GF-D8 (cell line): ENCODE data around the gene CACNA1B.
"Not testable (repeated sequence)": the region's sequence is repeated elsewhere in the genome, so short reads cannot be mapped to it uniquely, and the experiment has no call there.

ENCODE experiments used
- DNase-seq: peaks from one replicate; lab custom pipeline; 2025; lab: John Stamatoyannopoulos, UW

The CACNA1B gene

GRCh38 chr9:137889966-137890365, 12.4 kb downstream of the CACNA1B start:
- DNase-seq: not testable (repeated sequence)

GRCh38 chr9:137890768-137891587, 13.4 kb downstream of the CACNA1B start:
- DNase-seq: not testable (repeated sequence)

- no peak for DNase-seq
Observed at GRCh38 chr9:137891588-137892423, 14.2 kb downstream of the CACNA1B start.

- DNase-seq: no peak
Observed at GRCh38 chr9:137892424-137893191, 15.0 kb downstream of the CACNA1B start.

- DNase-seq: no peak
Observed at GRCh38 chr9:137893670-137894069, 16.1 kb downstream of the CACNA1B start.

GRCh38 chr9:137899551-137900360, 22.2 kb downstream of the CACNA1B start:
- no peak for DNase-seq

- no peak for DNase-seq
Observed at GRCh38 chr9:137900584-137901310, 23.2 kb downstream of the CACNA1B start.

- no peak for DNase-seq
Observed at GRCh38 chr9:137902646-137903045, 25.1 kb downstream of the CACNA1B start.

GRCh38 chr9:137905740-137906139, 28.2 kb downstream of the CACNA1B start:
- no peak for DNase-seq

GRCh38 chr9:137907776-137908175, 30.2 kb downstream of the CACNA1B start:
- no peak for DNase-seq

GRCh38 chr9:137912671-137913070, 35.1 kb downstream of the CACNA1B start:
- no peak for DNase-seq

- DNase-seq: no peak
Observed at GRCh38 chr9:137913132-137913531, 35.5 kb downstream of the CACNA1B start.

GRCh38 chr9:137913771-137914767, 36.5 kb downstream of the CACNA1B start:
- no peak for DNase-seq

- no peak for DNase-seq
Observed at GRCh38 chr9:137916540-137916939, 39.0 kb downstream of the CACNA1B start.

GRCh38 chr9:137917116-137917515, 39.5 kb downstream of the CACNA1B start:
- DNase-seq: no peak

- no peak for DNase-seq
Observed at GRCh38 chr9:137917795-137918194, 40.2 kb downstream of the CACNA1B start.

GRCh38 chr9:137918331-137919094, 40.9 kb downstream of the CACNA1B start:
- no peak for DNase-seq

GRCh38 chr9:137919095-137919465, 41.5 kb downstream of the CACNA1B start:
- no peak for DNase-seq

GRCh38 chr9:137919649-137920141, 42.1 kb downstream of the CACNA1B start:
- no peak for DNase-seq
